Right cardiac atrium (tissue), 5 donors: ENCODE measurements around the gene PKIB. TPM values are rescaled to one million over a fixed set of nuclear protein-coding genes. Genes with fewer than 3 reads are reported as not detected.

Experiments used
- ATAC-seq, 2 donors: fragments of 200-7000 bp; cut with Tn5 transposase; one replicate each; pipeline versions ENCODE4 v1.8.0 to v1.9.1; 2020; ENCODE audit warnings: moderate library complexity in 2 of 2, mild to moderate bottlenecking in 1 of 2
- DNase-seq, 3 donors: peaks; one replicate each; pipeline ENCODE4 v3.0.0-alpha.2; 2020
- H3K27ac ChIP-seq: one replicate; pipeline ENCODE4 v1.5.1; 2013; ENCODE audit warnings: mild to moderate bottlenecking, low read length, control low read depth, moderate library complexity
- H3K27me3 ChIP-seq: one replicate; pipeline ENCODE4 v1.6.1; 2013; ENCODE audit not compliant: control insufficient read depth, insufficient read depth
- H3K4me1 ChIP-seq: one replicate; pipeline ENCODE4 v1.6.1; 2013; ENCODE audit warnings: low read length; ENCODE audit not compliant: control insufficient read depth, insufficient read depth
- H3K4me3 ChIP-seq: one replicate; pipeline ENCODE4 v1.5.1; 2013; ENCODE audit warnings: low read length, control low read depth
- H3K9me3 ChIP-seq: one replicate; pipeline ENCODE4 v1.6.1; 2013; ENCODE audit warnings: low read length; ENCODE audit not compliant: control insufficient read depth
- WGBS: extraction: QIAGEN DNeasy Blood & Tissue Kit; methylation state at CpG from one replicate; pipeline ENCODE4 v1.1.7; 2013; 5-methylcytosine and 5-hydroxymethylcytosine counted together
- intact Hi-C, 4 donors: fragments of 100-400 bp; cut with DNase I; formaldehyde crosslinking; loops; one replicate each; pipeline versions ENCODE4 v1.11.0 to v1.14.0; 2022 to 2023
- long read RNA-seq, 4 donors: library from polyadenylated mRNA; unstranded; transcript quantifications; one replicate each; pipeline ENCODE4 v2.0.0, GENCODE V29; 2020 to 2021
- polyA plus RNA-seq: library from polyadenylated mRNA; stranded (reverse); fragments of 200-250 nt; gene quantifications from one replicate; pipeline ENCODE4 v1.2.3, GENCODE V29; 2013
- total RNA-seq, 4 donors: library from RNA; stranded (reverse); fragmentation: NEBNext Ultra II Directional; extraction: Animal tissue kit (Norgen Biotek cat#: 25700); gene quantifications; one replicate each; pipeline ENCODE4 v1.2.1, GENCODE V29; 2021
- donor health status: healthy with polysubstance abuse.
- donor health status: DM: no; HTN: yes; CAD: no.
- donor health status: DM: no; HTN: no; CAD: no.
- donor health status: DM: no; HTN: yes; CAD: no; lungs with severe emphysema.
- donor health status: DM: yes; HTN: yes; CAD: no.

The PKIB gene, protein sequence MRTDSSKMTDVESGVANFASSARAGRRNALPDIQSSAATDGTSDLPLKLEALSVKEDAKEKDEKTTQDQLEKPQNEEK
- under 1 TPM; 0.45 to 0.57 (median 0.52) TPM for total RNA-seq
- 0.25 TPM for polyA plus RNA-seq
- long read RNA-seq, donor 1, partial matches to known transcripts, result 0 of 1 reads
- long read RNA-seq, donor 1, other reads (novel, unspliced or antisense), result 1 of 1 reads
- long read RNA-seq, donor 2, result 0 reads
- long read RNA-seq, donor 3, partial matches to known transcripts, result 0 of 1 reads
- long read RNA-seq, donor 3, other reads (novel, unspliced or antisense), result 0 of 1 reads
- long read RNA-seq, donor 4, result 0 reads

DNA sequence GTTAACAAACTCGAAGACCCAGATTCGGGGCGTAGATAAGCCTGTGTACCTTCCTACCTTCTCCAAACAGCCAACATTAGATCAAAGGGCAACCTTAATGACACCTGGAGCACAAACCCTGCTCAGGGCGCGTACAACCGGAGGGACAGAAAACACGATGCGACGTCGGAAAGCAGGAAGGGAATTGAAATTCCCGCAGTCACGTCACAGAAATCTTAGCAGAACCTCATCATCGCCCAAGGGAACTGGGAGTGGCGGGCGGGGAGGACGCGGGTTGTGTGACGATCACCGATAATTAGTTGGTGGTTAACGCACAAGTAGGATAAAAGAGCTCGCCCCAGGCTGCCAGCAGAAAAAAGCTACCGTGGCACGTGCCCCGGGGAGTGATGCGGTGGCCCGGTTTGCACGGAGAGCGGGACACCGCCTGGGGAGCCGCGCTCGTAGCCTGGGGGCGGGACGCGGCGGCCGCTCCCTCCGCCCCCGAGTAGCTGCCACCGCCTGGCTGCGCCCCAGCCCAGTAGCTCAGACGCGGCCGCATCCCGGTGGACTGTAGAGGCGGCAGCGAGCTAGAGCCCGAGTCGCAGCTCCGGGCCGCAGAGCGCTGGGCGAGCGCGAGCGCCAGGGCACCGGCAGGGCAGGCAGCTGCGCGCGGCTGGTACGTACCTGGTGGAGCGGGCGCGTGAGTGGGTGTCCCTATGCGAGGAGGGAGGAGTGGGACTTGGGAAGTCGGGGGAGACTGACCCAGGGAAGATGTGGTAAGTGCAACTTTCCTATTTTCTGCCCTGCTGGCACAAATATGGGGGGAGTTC is at the start of gene PKIB:
TSS of gene PKIB (plus strand) at position 525 of the 809 bp plus-strand sequence. CDS start 107,390 bp downstream, outside the sequence.
- ATAC-seq, result peak; percentile 96 to 99

DNA sequence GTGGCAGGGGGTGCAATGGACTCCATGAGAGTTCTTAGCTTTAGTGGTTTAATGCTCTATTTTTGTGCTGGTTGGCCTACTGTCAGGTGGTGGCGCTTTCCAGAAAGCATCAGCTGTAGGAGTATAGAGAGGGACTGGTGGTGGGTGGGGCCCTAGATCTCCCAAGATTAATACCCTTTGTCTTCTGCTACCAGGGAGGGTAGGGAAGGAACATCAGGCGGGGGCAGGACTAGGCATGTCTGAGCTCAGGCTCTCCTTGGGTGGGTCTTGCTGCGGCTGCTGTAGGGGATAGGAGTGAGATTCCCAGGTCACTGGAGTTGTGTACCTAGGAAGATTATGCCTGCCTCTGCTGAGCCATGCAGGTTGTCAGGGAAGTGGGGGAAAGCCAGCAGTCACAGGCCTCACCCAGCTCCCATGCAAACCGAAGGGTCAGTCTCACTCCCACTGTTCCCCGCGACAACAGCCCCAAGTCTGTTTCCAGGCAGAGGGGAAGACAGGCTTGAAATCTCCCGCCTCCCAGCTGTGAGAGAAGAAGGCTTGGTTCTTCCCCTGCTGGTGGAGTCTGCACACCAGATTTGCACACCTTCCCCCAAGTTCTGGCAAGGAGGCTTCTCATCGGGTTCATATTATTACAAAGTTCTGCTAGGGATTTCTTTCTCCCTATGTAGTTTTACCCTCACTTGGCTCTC is 46.7 kb upstream of the PKIB start:
- 88% methylated on average over 8 of the region's 8 CpGs for WGBS
- H3K27ac ChIP-seq, result no peak overlapping the region
- no peak overlapping the region for H3K4me3 ChIP-seq
- H3K27me3 ChIP-seq, result no peaks in the 10 kb centered on the region
- DNase-seq, result no peak
- no peaks in the 10 kb centered on the region for H3K4me1 ChIP-seq
- no peaks in the 10 kb centered on the region for H3K9me3 ChIP-seq
- ATAC-seq, result no peak
- intact Hi-C loops, result no loop called here

More for the DNA sequence above, at the start of gene PKIB:
- Histone ChIP-seq H3K27me3 (no peaks in the 10 kb centered on the region), H3K27ac (no peak within 1 kb of the TSS), H3K4me3 (peak within 1 kb of the TSS; percentile 57), H3K4me1 (peaks cover 4% of the 10 kb centered on the region), H3K9me3 (no peaks in the 10 kb centered on the region)
- 2% methylated on average over 66 of the region's 66 CpGs for WGBS
- peak; percentile 66 to 88 (median 87) for DNase-seq
- intact Hi-C loops, result no loop called here

DNA sequence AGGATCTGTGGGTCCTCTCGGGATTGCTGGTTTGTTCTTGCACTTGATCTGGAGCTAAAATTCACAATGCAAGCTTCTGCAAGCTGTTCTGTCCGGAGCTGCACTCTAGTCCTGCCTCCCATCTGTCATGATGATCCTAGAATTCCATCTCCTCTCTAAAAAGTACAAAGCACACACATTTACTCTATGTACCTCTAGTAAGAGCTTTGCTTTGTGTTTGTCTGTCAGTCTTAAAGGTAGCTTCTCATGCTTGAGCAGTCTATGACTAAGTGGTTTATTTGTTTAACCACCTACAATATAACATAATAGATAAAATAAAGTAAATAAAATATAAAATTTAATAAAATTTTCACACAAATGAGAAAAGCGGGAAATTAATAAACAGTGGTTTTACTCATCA is 46.0 kb upstream of the PKIB start:
- Histone ChIP-seq H3K9me3 (no peaks in the 10 kb centered on the region), H3K4me1 (no peaks in the 10 kb centered on the region), H3K4me3 (no peak overlapping the region), H3K27me3 (no peaks in the 10 kb centered on the region), H3K27ac (no peak overlapping the region)
- DNase-seq (no peak), ATAC-seq (no peak)
- WGBS, result 76% methylated on average over 3 of the region's 3 CpGs
- intact Hi-C loops, result no loop called here

DNA sequence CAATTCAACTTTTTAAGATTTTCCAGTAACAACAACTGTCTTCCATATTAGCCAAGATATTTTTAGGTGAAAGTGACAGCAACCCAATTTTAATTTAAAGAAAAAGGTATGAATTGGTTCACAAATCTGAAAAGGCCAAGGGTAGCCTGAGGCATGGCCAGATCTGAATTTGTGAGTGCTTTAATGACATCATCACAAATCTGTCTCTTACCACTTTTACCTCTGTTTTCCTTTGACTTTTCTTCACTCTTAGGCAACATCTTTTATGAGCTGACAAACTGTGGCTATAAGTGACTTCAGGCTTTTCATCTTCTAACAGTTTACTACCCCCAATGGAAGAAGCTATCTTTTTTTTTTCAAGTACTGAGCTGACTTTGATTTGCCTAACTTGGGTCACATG is 44.5 kb upstream of the PKIB start:
- no peaks in the 10 kb centered on the region for H3K27me3 ChIP-seq
- H3K4me3 ChIP-seq, result no peak overlapping the region
- ATAC-seq (no peak), DNase-seq (no peak)
- no peaks in the 10 kb centered on the region for H3K9me3 ChIP-seq
- intact Hi-C loops, result no loop called here
- H3K4me1 ChIP-seq, result no peaks in the 10 kb centered on the region
- H3K27ac ChIP-seq, result no peak overlapping the region

DNA sequence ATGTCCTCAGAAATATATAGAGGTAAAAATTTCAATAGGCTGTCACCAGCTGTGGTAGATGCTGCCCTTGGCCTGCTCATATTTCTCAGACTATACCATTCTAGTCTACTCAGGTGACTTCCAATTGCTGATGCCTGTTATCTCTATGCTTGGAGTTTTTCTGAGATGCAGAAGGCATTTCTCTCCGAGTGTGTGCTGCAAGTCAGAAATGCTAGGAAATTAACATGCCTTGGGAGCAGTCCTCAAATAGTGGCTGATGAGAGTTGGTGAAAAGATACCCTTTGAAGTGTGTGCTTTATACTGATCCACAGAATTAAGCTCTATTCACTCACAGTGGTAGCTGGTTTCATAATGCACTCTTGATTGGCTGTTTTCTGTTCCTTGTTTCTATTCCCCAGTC is 43.2 kb upstream of the PKIB start:
- H3K9me3 ChIP-seq, result no peaks in the 10 kb centered on the region
- 55% methylated on average over 1 of the region's 1 CpG for WGBS
- no peak overlapping the region for H3K4me3 ChIP-seq
- H3K27me3 ChIP-seq, result no peaks in the 10 kb centered on the region
- DNase-seq (no peak), ATAC-seq (no peak)
- intact Hi-C loops, result no loop called here
- no peaks in the 10 kb centered on the region for H3K4me1 ChIP-seq
- no peak overlapping the region for H3K27ac ChIP-seq

DNA sequence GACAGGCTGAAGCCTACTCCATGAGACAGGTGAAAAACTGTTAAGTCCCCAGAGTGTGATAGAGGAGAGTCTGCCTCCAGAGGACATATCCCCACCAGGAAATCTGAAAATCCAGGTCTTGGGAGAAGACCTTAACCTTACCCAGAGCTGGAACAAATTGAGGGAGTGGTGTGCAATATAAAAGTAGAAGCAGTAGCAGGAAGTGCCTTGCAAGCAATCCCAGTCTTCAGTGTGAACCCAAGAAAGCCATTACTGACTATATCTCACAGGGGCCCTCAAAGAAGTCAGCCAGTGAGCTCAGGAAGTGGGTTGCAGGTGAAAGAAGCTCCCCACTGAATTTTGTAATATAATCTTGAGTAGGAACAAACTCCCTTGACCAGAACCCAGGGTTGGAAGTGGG is 41.9 kb upstream of the PKIB start:
- intact Hi-C loops, result no loop called here
- no peaks in the 10 kb centered on the region for H3K9me3 ChIP-seq
- ATAC-seq (no peak), DNase-seq (no peak)
- H3K27ac ChIP-seq, result no peak overlapping the region
- H3K27me3 ChIP-seq, result no peaks in the 10 kb centered on the region
- H3K4me3 ChIP-seq, result no peak overlapping the region
- H3K4me1 ChIP-seq, result no peaks in the 10 kb centered on the region

DNA sequence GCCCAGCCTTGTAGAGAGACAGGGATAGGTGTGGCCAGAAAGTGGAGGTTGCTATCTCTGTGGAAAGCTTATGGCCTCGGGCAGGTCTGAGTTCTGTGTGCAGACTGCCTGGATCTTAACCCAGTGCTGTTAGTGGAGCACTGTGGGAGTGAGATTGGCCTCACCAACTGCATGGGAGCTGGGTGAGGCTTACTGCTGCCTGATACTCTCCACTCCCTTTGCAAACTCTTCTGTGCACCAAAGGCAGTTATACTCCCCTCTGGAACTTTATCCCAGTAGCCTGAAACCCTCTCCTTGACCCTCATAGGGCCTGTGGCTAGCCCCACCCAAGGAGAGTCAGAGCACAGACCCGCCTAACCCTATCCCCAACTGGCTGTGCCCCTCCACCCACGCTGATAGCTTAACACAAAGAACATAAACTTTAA is 41.4 kb upstream of the PKIB start:
- 45% methylated on average over 3 of the region's 3 CpGs for WGBS
- no peaks in the 10 kb centered on the region for H3K9me3 ChIP-seq
- no peaks in the 10 kb centered on the region for H3K4me1 ChIP-seq
- intact Hi-C loops, result no loop called here
- ATAC-seq (peak in 1 of 2 donors; percentile 41), DNase-seq (no peak)
- H3K27ac ChIP-seq, result no peak overlapping the region
- no peaks in the 10 kb centered on the region for H3K27me3 ChIP-seq
- H3K4me3 ChIP-seq, result no peak overlapping the region

DNA sequence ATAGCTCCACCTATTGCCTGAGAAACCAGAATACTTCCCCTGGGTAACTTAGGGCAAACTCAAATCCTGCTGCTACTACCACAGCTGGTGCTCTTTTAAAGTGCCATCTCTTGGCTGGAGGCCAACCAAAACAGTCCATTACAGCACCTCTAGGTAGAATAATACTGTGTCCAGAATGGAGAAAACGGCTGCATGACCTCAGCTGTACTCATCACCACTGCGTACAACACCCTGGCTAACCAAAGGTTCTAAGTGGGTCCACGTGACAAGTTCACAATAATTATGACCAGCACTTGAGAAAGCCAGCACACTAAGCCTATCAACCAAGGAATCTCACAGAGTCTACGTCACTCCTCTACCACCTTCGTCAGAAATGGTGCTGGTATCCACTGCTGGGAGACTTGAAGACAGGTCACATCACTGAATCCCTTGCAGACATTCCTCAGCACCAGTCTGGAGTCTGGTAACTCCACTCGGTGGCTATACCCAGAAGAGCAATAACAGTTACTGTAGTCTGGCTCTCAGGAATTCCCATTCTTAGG is 40.9 kb upstream of the PKIB start:
- Histone ChIP-seq H3K4me1 (no peaks in the 10 kb centered on the region), H3K27ac (no peak overlapping the region), H3K4me3 (no peak overlapping the region), H3K27me3 (no peaks in the 10 kb centered on the region), H3K9me3 (no peaks in the 10 kb centered on the region)
- no peak for DNase-seq
- intact Hi-C loops, result no loop called here
- WGBS, result 66% methylated on average over 6 of the region's 6 CpGs
- no peak for ATAC-seq

DNA sequence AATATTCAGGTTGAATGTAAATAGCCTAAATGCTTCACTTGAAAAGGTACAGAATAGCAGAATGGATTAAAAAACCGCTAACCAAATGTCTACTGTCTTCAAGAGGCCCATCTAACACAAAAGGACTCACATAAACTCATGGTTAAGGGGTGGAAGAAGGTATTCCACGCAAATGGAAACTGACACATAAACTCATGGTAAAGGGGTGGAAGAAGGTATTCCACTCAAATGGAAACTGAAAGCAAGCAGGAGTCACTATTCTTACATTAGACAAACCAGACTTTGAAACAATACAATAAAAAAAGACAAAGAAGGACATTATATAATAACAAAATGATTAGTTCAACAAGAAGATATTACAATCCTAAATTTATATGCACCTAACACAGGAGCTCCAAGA is 38.3 kb upstream of the PKIB start:
- H3K4me1 ChIP-seq, result no peaks in the 10 kb centered on the region
- no peak overlapping the region for H3K27ac ChIP-seq
- ATAC-seq, result no peak
- no peaks in the 10 kb centered on the region for H3K27me3 ChIP-seq
- H3K4me3 ChIP-seq, result no peak overlapping the region
- DNase-seq, result no peak
- 74% methylated on average over 2 of the region's 2 CpGs for WGBS
- no peaks in the 10 kb centered on the region for H3K9me3 ChIP-seq
- intact Hi-C loops, result no loop called here

DNA sequence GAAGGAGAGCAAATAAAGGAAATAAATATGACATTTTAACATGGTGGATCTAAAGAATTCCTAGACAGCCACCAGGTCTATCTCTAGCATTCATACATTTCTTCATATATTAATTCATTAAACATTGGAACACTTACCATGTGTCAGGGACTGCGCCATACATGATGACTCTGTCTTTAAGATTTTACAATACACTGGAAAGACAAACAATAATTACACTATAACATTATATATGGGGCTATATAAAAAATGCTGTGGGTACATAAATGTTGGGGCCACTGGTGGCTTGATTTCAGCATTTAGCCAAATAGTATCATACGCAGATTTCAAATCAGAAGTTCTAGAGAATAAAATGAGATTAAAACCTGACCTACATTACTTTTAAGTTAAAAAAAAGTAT is 33.3 kb upstream of the PKIB start:
- intact Hi-C loops, result no loop called here
- Histone ChIP-seq H3K9me3 (no peaks in the 10 kb centered on the region), H3K4me3 (no peak overlapping the region), H3K27me3 (no peaks in the 10 kb centered on the region), H3K4me1 (no peaks in the 10 kb centered on the region), H3K27ac (no peak overlapping the region)
- 95% methylated on average over 2 of the region's 2 CpGs for WGBS
- ATAC-seq (no peak), DNase-seq (no peak)

DNA sequence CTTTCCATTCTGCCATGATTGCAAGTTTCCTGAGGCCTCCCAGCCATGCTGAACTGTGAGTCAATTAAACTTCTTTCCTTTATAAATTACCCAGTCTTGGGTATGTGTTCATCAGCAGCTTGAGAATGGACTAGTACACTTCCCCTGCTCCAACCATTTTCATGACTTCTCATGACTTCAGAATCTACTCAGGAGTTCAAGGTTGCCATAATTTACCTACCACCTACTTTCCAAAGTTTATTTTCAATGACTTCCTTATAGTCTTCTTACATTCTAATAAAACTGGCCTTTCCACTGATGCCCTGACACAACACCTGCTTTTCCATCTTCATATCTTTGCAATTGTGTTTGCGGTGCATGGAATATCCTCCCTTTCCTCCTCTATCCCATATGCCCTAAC is 31.2 kb upstream of the PKIB start:
- 93% methylated on average over 1 of the region's 1 CpG for WGBS
- no peak overlapping the region for H3K27ac ChIP-seq
- intact Hi-C loops, result no loop called here
- H3K27me3 ChIP-seq, result no peaks in the 10 kb centered on the region
- H3K9me3 ChIP-seq, result no peaks in the 10 kb centered on the region
- no peaks in the 10 kb centered on the region for H3K4me1 ChIP-seq
- no peak overlapping the region for H3K4me3 ChIP-seq
- ATAC-seq, result no peak
- no peak for DNase-seq
